Fibroblast of lung (primary cell): ENCODE measurements around the gene TSPYL4. TPM values are rescaled to one million over a fixed set of nuclear protein-coding genes. Genes with fewer than 3 reads are reported as not detected.

Experiments used
- DNase-seq, 2 donors: peaks; one replicate each; pipeline versions ENCODE4 v3.0.0 to v3.0.0-alpha.2; 2010; ENCODE audit warnings: low read depth in 2 of 2
- H2AFZ ChIP-seq: 2 replicates; pipeline ENCODE4 v1.5.1; 2012; ENCODE audit warnings: low read length, control low read depth, inconsistent platforms
- H3K27ac ChIP-seq: 2 replicates; pipeline ENCODE4 v1.5.1; 2011; ENCODE audit warnings: low read length, control low read depth; ENCODE audit not compliant: insufficient read depth
- H3K27me3 ChIP-seq: 2 replicates; pipeline ENCODE4 v1.5.1; 2011; ENCODE audit warnings: mild to moderate bottlenecking, low read length; ENCODE audit not compliant: control insufficient read depth, insufficient read depth
- H3K36me3 ChIP-seq: 2 replicates; pipeline ENCODE4 v1.5.1; 2011; ENCODE audit warnings: low read length; ENCODE audit not compliant: control insufficient read depth, insufficient read depth
- H3K4me1 ChIP-seq: 2 replicates; pipeline ENCODE4 v1.5.1; 2011; ENCODE audit warnings: low read length; ENCODE audit not compliant: control insufficient read depth, insufficient read depth; ENCODE audit errors: extremely low read depth
- H3K4me2 ChIP-seq: 2 replicates; pipeline ENCODE4 v1.5.1; 2011; ENCODE audit warnings: low read length, control low read depth; ENCODE audit not compliant: insufficient read depth; ENCODE audit errors: extremely low read depth
- H3K4me3 ChIP-seq, 4 experiments: fragments of 200-600 bp in 1 of 4; sonication (generic) in 1 of 4; replicated peaks in 1 of 4; 2 replicates each; pipeline ENCODE4 v1.5.1; 2011 to 2016; ENCODE audit warnings: low read length in 4 of 4, low read depth in 3 of 4, mild to moderate bottlenecking in 3 of 4, control low read depth in 2 of 4, inconsistent platforms in 1 of 4, mixed read lengths in 1 of 4; ENCODE audit not compliant: insufficient read depth in 1 of 4; ENCODE audit errors: control extremely low read depth in 1 of 4
- H3K79me2 ChIP-seq: 2 replicates; pipeline ENCODE4 v1.5.1; 2012; ENCODE audit warnings: mild to moderate bottlenecking, low read length, inconsistent platforms; ENCODE audit not compliant: control insufficient read depth, insufficient read depth
- H3K9ac ChIP-seq: 2 replicates; pipeline ENCODE4 v1.5.1; 2011; ENCODE audit warnings: mild to moderate bottlenecking, low read length, control low read depth; ENCODE audit not compliant: insufficient read depth
- H3K9me3 ChIP-seq: 2 replicates; pipeline ENCODE4 v1.5.1; 2012; ENCODE audit warnings: low read depth, low read length; ENCODE audit not compliant: control insufficient read depth, insufficient read depth
- H4K20me1 ChIP-seq: 2 replicates; pipeline ENCODE4 v1.5.1; 2011; ENCODE audit warnings: low read length; ENCODE audit not compliant: control insufficient read depth, insufficient read depth; ENCODE audit errors: extremely low read depth
- CTCF ChIP-seq, 2 donors: IDR thresholded peaks in 1 of 2; conservative IDR thresholded peaks in 1 of 2; 1 replicate in 1 of 2; 2 replicates in 1 of 2; pipeline ENCODE4 v1.5.1; 2011 to 2012; ENCODE audit warnings: low read length in 2 of 2, control low read depth in 1 of 2, inconsistent platforms in 1 of 2, low read depth in 1 of 2, mild to moderate bottlenecking in 1 of 2
- EZH2 ChIP-seq: IDR thresholded peaks from 2 replicates; pipeline ENCODE4 v1.5.1; 2012; ENCODE audit warnings: low read length, control low read depth, mild to moderate bottlenecking; ENCODE audit errors: missing control alignments
- polyA plus RNA-seq, 2 donors: library from polyadenylated mRNA; depleted of rRNA in 1 of 2; stranded (reverse) in 1 of 2; unstranded in 1 of 2; fragments of >200 nt; gene quantifications; 2 replicates each; pipeline ENCODE4 v1.2.1, GENCODE V29; 2011 to 2012; ENCODE audit warnings: missing spikeins in 1 of 2
- total RNA-seq: library from RNA; depleted of rRNA; stranded (reverse); fragments of >200 nt; gene quantifications from 2 replicates; pipeline ENCODE4 v1.2.1, GENCODE V29; 2014

Gene TSPYL4
- total and polyA plus RNA-seq, 2 donors (not counting 1 experiment from before 2014, with no cell fraction given), result 5.3 to 25.0 TPM

- H3K36me3 ChIP-seq, result no peaks in the 10 kb centered on the region
- no peaks in the 10 kb centered on the region for H3K79me2 ChIP-seq
- H3K9ac ChIP-seq, result no peak overlapping the region
- H3K4me2 ChIP-seq, result no peak overlapping the region
- no peaks in the 10 kb centered on the region for H4K20me1 ChIP-seq
- TF ChIP-seq EZH2 (no peak), CTCF (conservative IDR thresholded peaks at IDR 0.05 in 1 of 2, IDR thresholded peaks at IDR 0.05 in 1 of 2; ENCODE audit: low read depth in 1 of 2, low read length in 2 of 2) (no peak)
- no peaks in the 10 kb centered on the region for H3K9me3 ChIP-seq
- H2AFZ ChIP-seq, result no peak overlapping the region
- no peaks in the 10 kb centered on the region for H3K27me3 ChIP-seq
- DNase-seq, result no peak
- H3K4me1 ChIP-seq, result no peaks in the 10 kb centered on the region
- H3K27ac ChIP-seq, result no peak overlapping the region
- H3K4me3 ChIP-seq, result no peak overlapping the region
Measured at GRCh38 chr6:116208056-116208785, 45.7 kb downstream of the TSPYL4 start.

- H3K9ac ChIP-seq, result no peak overlapping the region
- H2AFZ ChIP-seq, result no peak overlapping the region
- H3K79me2 ChIP-seq, result no peaks in the 10 kb centered on the region
- H3K4me1 ChIP-seq, result no peaks in the 10 kb centered on the region
- H3K27me3 ChIP-seq, result no peaks in the 10 kb centered on the region
- H3K4me3 ChIP-seq, result no peak overlapping the region
- no peaks in the 10 kb centered on the region for H3K36me3 ChIP-seq
- no peak overlapping the region for H3K4me2 ChIP-seq
- TF ChIP-seq EZH2 (no peak), CTCF (conservative IDR thresholded peaks at IDR 0.05 in 1 of 2, IDR thresholded peaks at IDR 0.05 in 1 of 2; ENCODE audit: low read depth in 1 of 2, low read length in 2 of 2) (no peak)
- peak in 1 of 2 donors; percentile 67 for DNase-seq
- no peaks in the 10 kb centered on the region for H4K20me1 ChIP-seq
- H3K9me3 ChIP-seq, result no peaks in the 10 kb centered on the region
- H3K27ac ChIP-seq, result no peak overlapping the region
Measured at GRCh38 chr6:116206231-116206903, 47.5 kb downstream of the TSPYL4 start.

- H3K4me1 ChIP-seq, result no peaks in the 10 kb centered on the region
Measured at GRCh38 chr6:116205281-116205680, 48.6 kb downstream of the TSPYL4 start.

More at GRCh38 chr6:116205281-116205680, 48.6 kb downstream of the TSPYL4 start:
- Histone ChIP-seq H3K27me3 (no peaks in the 10 kb centered on the region), H3K4me3 (peak overlapping the region in 1 of 4 experiments; percentile 18), H3K4me2 (no peak overlapping the region), H4K20me1 (no peaks in the 10 kb centered on the region), H3K79me2 (no peaks in the 10 kb centered on the region), H2AFZ (no peak overlapping the region), H3K36me3 (no peaks in the 10 kb centered on the region), H3K9me3 (no peaks in the 10 kb centered on the region), H3K9ac (no peak overlapping the region), H3K27ac (no peak overlapping the region)
- TF ChIP-seq EZH2 (no peak), CTCF (conservative IDR thresholded peaks at IDR 0.05 in 1 of 2, IDR thresholded peaks at IDR 0.05 in 1 of 2; ENCODE audit: low read depth in 1 of 2, low read length in 2 of 2) (no peak)
- DNase-seq, result peak in 1 of 2 donors; percentile 40
